K562 (cell line): ENCODE data around the gene ATAD2B. TPM values are rescaled to one million over a fixed set of nuclear protein-coding genes. Genes with fewer than 3 reads are reported as not detected.

Experiments used
- ATAC-seq: fragments of 200-7000 bp; cut with Tn5 transposase; 3 replicates; pipeline ENCODE4 v1.9.1; 2020; ENCODE audit warnings: moderate library complexity
- BruUV-seq: library from RNA; stranded (reverse); fragments of 400-500 nt; replicated peaks from 2 replicates; lab custom pipeline; 2021; lab: Mats Ljungman, UMichigan
- CTCF ChIA-PET: fragments of 300-600 bp; formaldehyde crosslinking; extraction: SDS; loops from one replicate; lab custom pipeline; 2021; ENCODE audit warnings: low intra/inter-chr PET ratio; lab: Yijun Ruan, JAX
- POLR2A ChIA-PET: fragments of 300-600, 350-650 bp; sonication (Branson Sonifier 250); formaldehyde crosslinking; extraction: SDS; loops from one replicate; lab custom pipeline; 2021; ENCODE audit warnings: antibody characterized with exemption, inconsistent platforms; lab: Yijun Ruan, JAX
- DNase-seq, 4 experiments: peaks; one replicate each; pipeline versions ENCODE4 v3.0.0 to v3.0.0-alpha.2; 2011 to 2018; ENCODE audit warnings: low spot score in 3 of 4, mixed read lengths in 3 of 4; ENCODE audit errors: extremely low read depth in 1 of 4
- FAIRE-seq: peaks from 2 replicates; lab custom pipeline; 2011; peaks lifted over from hg19 to GRCh38; lab: Jason Lieb, UNC
- H2AFZ ChIP-seq: 2 replicates; pipeline ENCODE4 v1.6.0; 2011; ENCODE audit warnings: low read depth, low read length, control low read depth, inconsistent platforms
- H3K27ac ChIP-seq: fragments of 200-600 bp; 3 replicates; pipeline ENCODE4 v1.8.0; 2011; ENCODE audit warnings: low read depth, mild to moderate bottlenecking, control low read depth, inconsistent platforms, low read length, moderate library complexity, mixed read lengths; ENCODE audit errors: extremely low read depth
- H3K27me3 ChIP-seq, 2 experiments: fragments of 300-600 bp in 1 of 2; 2 replicates in 1 of 2; 3 replicates in 1 of 2; pipeline versions ENCODE4 v1.6.0 to v1.8.0; 2011; ENCODE audit warnings: inconsistent platforms in 2 of 2, low read length in 2 of 2, mild to moderate bottlenecking in 1 of 2, mixed read lengths in 1 of 2, moderate library complexity in 1 of 2; ENCODE audit not compliant: control insufficient read depth in 2 of 2, insufficient read depth in 2 of 2
- H3K36me3 ChIP-seq: fragments of 300-600 bp; 3 replicates; pipeline ENCODE4 v1.8.0; 2011; ENCODE audit warnings: mild to moderate bottlenecking, low read length, inconsistent platforms; ENCODE audit not compliant: control insufficient read depth, insufficient read depth
- H3K4me1 ChIP-seq, 2 experiments: fragments of 200-600 bp in 1 of 2; replicated peaks in 1 of 2; 2 replicates in 1 of 2; 3 replicates in 1 of 2; pipeline versions ENCODE4 v1.5.1 to v1.8.0; 2011; ENCODE audit warnings: inconsistent platforms in 2 of 2, low read length in 2 of 2, mild to moderate bottlenecking in 1 of 2, mixed read lengths in 1 of 2, moderate library complexity in 1 of 2; ENCODE audit not compliant: control insufficient read depth in 2 of 2, insufficient read depth in 2 of 2
- H3K4me2 ChIP-seq: 2 replicates; pipeline ENCODE4 v1.6.1; 2011; ENCODE audit warnings: low read length, control low read depth, inconsistent platforms, mixed read lengths; ENCODE audit not compliant: insufficient read depth
- H3K4me3 ChIP-seq: fragments of 200-600 bp; sonication (generic), shearing (Covaris generic); 2 replicates; pipeline ENCODE4 v1.5.1; 2016; ENCODE audit warnings: control low read depth, inconsistent platforms
- H3K79me2 ChIP-seq: fragments of 200-600 bp; 3 replicates; pipeline ENCODE4 v1.8.0; 2011; ENCODE audit warnings: low read length, inconsistent platforms; ENCODE audit not compliant: control insufficient read depth, insufficient read depth
- H3K9ac ChIP-seq, 2 experiments: 2 replicates each; pipeline versions ENCODE4 v1.6.0 to v1.6.1; 2011; ENCODE audit warnings: low read depth in 2 of 2, low read length in 2 of 2, control low read depth in 1 of 2, inconsistent platforms in 1 of 2, mild to moderate bottlenecking in 1 of 2, mixed read lengths in 1 of 2; ENCODE audit not compliant: insufficient read depth in 1 of 2
- H3K9me1 ChIP-seq: one replicate; pipeline ENCODE4 v1.6.0; 2011; ENCODE audit warnings: inconsistent platforms, mild to moderate bottlenecking, low read length, moderate library complexity; ENCODE audit not compliant: control insufficient read depth, insufficient read depth
- H3K9me3 ChIP-seq: replicated peaks from 2 replicates; pipeline ENCODE4 v1.5.1; 2011; ENCODE audit warnings: low read depth, low read length, inconsistent platforms; ENCODE audit not compliant: control insufficient read depth, insufficient read depth
- H4K20me1 ChIP-seq: replicated peaks from 2 replicates; pipeline ENCODE4 v1.6.1; 2011; ENCODE audit warnings: low read length, inconsistent platforms, mixed read lengths; ENCODE audit not compliant: control insufficient read depth, insufficient read depth
- NKRF ChIP-seq: fragments of 450-650 bp; IDR thresholded peaks from 2 replicates; pipeline ENCODE4 v1.6.1; 2016; ENCODE audit warnings: borderline replicate concordance
- POLR2G ChIP-seq: fragments of 200-400 bp; formaldehyde crosslinking; IDR thresholded peaks from 2 replicates; pipeline ENCODE4 v1.6.1; 2017; ENCODE audit warnings: low read depth, mild to moderate bottlenecking, antibody characterized with exemption, low read length, moderate library complexity
- WGBS: fragments of 100-300 bp; shearing (Covaris generic); methylation state at CpG from one replicate; pipeline ENCODE4 v1.1.6; 2016; ENCODE audit warnings: low coverage, mixed read lengths; ENCODE audit not compliant: insufficient coverage; ENCODE audit errors: missing lambda C conversion rate; 5-methylcytosine and 5-hydroxymethylcytosine counted together
- in situ Hi-C: fragments of 300-500 bp; cut with MboI; formaldehyde crosslinking; loops from 4 replicates; pipeline ENCODE4 v1.15.0; 2018; ENCODE audit warnings: inconsistent platforms, mixed read lengths
- intact Hi-C: fragments of 100-400 bp; cut with micrococcal nuclease; formaldehyde crosslinking; loops from 2 replicates; pipeline ENCODE4 v1.14.2; 2022
- polyA plus RNA-seq, 8 experiments: library from polyadenylated mRNA; depleted of rRNA in 4 of 8; stranded (reverse) in 5 of 8; unstranded in 3 of 8; fragments of >200 nt; fragmentation: Nextera tagmentation in 2 of 8; fragmentation: Illumina TruSeq in 1 of 8; extraction: Ambion mirVana in 2 of 8; extraction: Trizol in 1 of 8; gene quantifications; 2 replicates each; pipeline versions ENCODE4 v1.2.1 to v1.2.3, GENCODE V29; 2011 to 2014; ENCODE audit warnings: inconsistent platforms in 1 of 8, missing spikeins in 1 of 8
- total RNA-seq, 7 experiments: library from RNA; depleted of rRNA in 6 of 7; stranded (reverse); fragments of >200 nt in 6 of 7; fragmentation: Illumina TruSeq in 2 of 7; extraction: Trizol in 2 of 7; gene quantifications; 2 replicates each; pipeline versions ENCODE4 v1.2.1 to v1.2.3, GENCODE V29; 2011 to 2021; ENCODE audit warnings: low replicate concordance in 1 of 7

ATAD2B gene
- total and polyA plus RNA-seq, 9 of the 15 experiments (the other 6 are each of a cell fraction or from before 2014, with no cell fraction given) = 3.2 to 21.6 (median 11.4) TPM

- no TSS peak for BruUV-seq
- POLR2A ChIA-PET = interaction anchor here (0.8 to 1.9 kb wide), 3 partner anchors 13 to 363 kb away, joined by 3 to 4 read pairs (median 4); no protein-coding TSS in a partner anchor
These were observed 223.8 kb downstream of the ATAD2B start for GRCh38 chr2:23703037-23703582.

More at GRCh38 chr2:23703037-23703582, 223.8 kb downstream of the ATAD2B start:
- no peaks in the 10 kb centered on the region for H3K9me3 ChIP-seq
- H3K4me3 ChIP-seq = no peak overlapping the region
- TF ChIP-seq NKRF (no peak), POLR2G (0 out of 2 replicates have a peak, but pooled peaks have one; percentile 6)
- no peak for ATAC-seq
- H3K4me2 ChIP-seq = no peak overlapping the region
- in situ Hi-C loops (no loop called here), intact Hi-C loops (no loop called here)
- no peak overlapping the region for H3K27ac ChIP-seq
- no peaks in the 10 kb centered on the region for H3K36me3 ChIP-seq
- H3K4me1 ChIP-seq = peaks cover 8 to 12% of the 10 kb centered on the region in 2 experiments; a peak in 4 of 5 replicates
- no peaks in the 10 kb centered on the region for H4K20me1 ChIP-seq
- H3K27me3 ChIP-seq = peaks cover 0 to 9% of the 10 kb centered on the region in 2 experiments; a peak in 2 of 5 replicates
- no peak for FAIRE-seq
- DNase-seq = no peak
- no peak overlapping the region for H3K9ac ChIP-seq
- no peaks in the 10 kb centered on the region for H3K79me2 ChIP-seq
- no peak overlapping the region for H2AFZ ChIP-seq
- CTCF ChIA-PET = no interaction called here
- WGBS = 45% methylated on average over 6 of the region's 17 CpGs
- no peaks in the 10 kb centered on the region for H3K9me1 ChIP-seq
